Stimulated activated CD4-positive, alpha-beta T cell treated with anti-CD3 and anti-CD28 coated beads, Interleukin-2, amount 100 ng/mL, for 48 hours (primary cell): ENCODE measurements around the gene MDP1.

Experiments
- DNase-seq, 2 donors: peaks; one replicate each; pipeline ENCODE4 v3.0.0-alpha.2; 2020

MDP1 gene

DNA sequence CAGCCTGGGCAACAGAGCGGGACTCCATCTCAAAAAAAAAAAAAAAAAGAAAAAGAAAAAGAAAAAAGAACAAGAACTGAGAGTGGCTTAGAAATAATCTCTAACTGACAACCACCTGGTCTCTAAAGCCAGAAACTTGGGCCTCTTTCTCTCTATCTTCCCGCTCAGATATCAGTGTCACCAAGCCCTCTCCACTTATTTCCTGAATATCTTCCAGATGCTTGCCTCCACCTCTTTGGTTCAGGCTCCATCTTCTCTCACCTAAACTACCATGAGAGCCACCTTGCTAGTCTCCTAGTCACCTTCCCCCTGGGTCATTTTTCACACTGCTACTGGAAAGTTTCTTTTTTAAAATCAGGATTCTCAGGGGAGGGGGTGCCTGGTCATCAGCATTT lies 18.8 kb downstream of the MDP1 start:
- no peak for DNase-seq

GRCh38 chr14:24196071-24197055 lies 19.5 kb downstream of the MDP1 start:
- DNase-seq, result no peak

GRCh38 chr14:24195186-24196070 lies 20.4 kb downstream of the MDP1 start, which contains the start of gene TM9SF1:
Gene TM9SF1 (minus strand): TSS chr14:24195441. CDS start chr14:24195019, 422 bp downstream.
- peak; percentile 76 to 79 for DNase-seq

DNA sequence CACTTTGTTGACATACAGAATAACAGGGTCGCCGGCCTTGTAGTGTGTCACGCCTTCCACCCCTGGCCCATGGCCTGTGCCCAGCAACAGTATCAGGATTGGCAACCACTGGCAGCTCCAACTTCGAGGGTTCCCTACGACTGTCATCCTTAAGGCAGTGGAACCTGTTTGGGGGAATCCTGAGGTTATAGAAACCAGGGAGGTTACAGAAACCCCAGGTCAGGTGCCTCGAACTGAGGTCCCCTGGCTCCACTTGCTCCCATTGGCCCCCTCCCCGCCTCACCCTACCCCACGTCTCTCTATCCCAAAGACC lies 21.0 kb downstream of the MDP1 start:
- no peak for DNase-seq

DNA sequence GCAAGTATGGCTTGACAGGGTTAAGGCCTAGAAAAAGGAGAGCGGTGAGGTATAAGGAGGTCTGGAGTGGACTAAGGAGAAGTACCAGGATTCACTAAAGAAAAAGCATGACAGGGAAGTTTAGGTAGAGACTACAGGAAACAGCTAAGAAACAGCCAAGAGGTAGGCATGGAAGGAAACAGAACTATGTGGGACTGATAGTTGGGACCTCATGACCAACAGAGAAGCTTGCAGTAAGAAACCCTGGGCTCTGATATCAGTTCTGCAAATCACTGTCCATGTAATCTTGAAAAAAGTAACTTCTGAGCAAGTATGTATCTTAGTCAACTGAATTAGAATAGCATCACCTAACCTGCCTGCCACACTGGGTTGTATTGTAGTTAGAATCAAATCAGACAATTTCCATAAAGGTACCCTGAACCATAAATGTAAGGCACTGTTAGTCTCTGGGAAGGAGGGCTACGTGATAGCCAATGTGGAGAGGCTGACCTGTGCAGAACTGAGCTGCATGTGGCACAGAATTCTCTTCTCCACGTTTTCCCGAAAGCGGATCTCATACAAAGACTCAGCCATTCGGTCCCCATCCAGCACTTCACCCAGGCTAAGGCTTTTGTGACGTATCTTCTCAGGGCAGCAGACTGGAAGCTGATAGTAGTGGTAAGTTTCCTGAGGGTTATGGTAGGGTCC lies 21.5 kb downstream of the MDP1 start:
- no peak for DNase-seq

DNA sequence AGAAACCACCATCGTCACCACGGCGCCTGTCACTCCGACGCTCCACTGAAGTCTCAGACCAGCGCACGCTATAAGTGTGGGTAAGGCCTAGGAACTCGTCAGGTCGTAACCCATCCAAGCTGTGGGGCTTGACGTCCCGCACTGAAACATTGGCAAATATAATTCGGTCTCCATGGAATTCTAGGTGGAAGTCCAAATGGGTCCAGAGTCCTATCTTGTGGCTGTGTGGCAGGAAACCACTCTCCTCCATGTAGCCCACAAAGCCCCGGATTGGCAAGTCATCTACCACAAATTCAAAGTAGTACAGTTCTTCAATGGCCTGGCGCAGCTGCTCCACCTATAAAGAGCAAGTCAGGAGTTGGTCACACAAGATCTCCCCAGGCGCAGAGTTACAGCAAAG lies 22.9 kb downstream of the MDP1 start:
- no peak for DNase-seq

GRCh38 chr14:24190416-24190815 lies 25.4 kb downstream of the MDP1 start:
- no peak for DNase-seq

GRCh38 chr14:24189460-24189859 lies 26.4 kb downstream of the MDP1 start:
- no peak for DNase-seq

DNA sequence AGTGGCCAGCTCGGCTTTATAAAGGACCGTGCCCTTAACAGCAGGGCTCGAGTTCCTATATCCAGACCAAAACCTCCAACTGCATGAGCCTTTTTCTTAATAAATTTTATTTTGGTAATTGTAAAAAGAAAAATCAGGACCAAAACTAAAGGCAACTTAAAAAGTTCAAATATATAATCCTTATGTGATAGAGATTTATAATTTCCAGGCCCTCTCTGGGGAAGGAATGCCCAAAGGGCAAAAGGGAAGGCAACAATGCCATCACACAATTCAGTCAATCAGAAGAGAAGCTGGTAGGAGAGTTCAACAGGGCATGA lies 26.8 kb downstream of the MDP1 start:
- DNase-seq, result no peak

GRCh38 chr14:24188251-24189058 lies 27.4 kb downstream of the MDP1 start, which contains the start of gene IPO4:
Gene IPO4 (minus strand): TSS chr14:24188816. CDS start chr14:24188787, 29 bp downstream.
- peak; percentile 91 to 92 for DNase-seq

GRCh38 chr14:24187539-24187915 lies 28.3 kb downstream of the MDP1 start:
- DNase-seq, result no peak

DNA sequence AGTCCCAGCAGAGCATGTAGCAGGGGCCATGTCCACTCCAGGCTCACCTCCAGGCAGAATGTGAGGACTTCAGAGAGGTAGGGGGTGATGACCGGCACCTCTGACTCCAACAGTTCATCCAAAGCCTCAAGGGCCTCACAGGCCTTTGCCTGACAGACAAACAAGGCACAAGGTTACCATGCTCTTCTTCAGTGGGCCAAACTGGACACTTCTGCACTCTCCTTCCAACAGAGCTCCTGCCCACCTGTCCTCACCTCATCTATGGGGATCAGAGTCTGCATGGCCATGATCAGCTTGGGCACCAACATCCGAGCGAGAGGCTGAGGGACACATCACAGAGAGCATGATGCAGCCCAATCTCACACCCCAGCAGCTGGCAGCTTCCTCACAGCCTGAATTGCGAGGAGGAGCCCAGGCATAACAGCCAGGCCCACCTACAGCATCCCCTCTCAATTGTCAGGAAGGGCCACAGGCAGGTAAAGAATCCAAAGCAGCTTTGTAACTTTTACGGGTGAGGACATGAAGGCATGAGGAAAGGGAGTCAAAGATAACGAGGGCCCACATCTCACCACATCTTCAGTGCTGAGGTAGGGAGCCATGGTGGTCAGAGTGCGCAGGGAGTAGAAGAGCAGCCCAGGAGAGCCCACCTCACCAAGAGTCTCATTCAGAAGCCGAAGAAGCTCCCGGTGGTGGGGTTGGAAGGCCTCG lies 28.9 kb downstream of the MDP1 start:
- no peak for DNase-seq

- no peak for DNase-seq
Observed at GRCh38 chr14:24185741-24186140, 30.1 kb downstream of the MDP1 start.

GRCh38 chr14:24185026-24185425 lies 30.8 kb downstream of the MDP1 start:
- no peak for DNase-seq

DNA sequence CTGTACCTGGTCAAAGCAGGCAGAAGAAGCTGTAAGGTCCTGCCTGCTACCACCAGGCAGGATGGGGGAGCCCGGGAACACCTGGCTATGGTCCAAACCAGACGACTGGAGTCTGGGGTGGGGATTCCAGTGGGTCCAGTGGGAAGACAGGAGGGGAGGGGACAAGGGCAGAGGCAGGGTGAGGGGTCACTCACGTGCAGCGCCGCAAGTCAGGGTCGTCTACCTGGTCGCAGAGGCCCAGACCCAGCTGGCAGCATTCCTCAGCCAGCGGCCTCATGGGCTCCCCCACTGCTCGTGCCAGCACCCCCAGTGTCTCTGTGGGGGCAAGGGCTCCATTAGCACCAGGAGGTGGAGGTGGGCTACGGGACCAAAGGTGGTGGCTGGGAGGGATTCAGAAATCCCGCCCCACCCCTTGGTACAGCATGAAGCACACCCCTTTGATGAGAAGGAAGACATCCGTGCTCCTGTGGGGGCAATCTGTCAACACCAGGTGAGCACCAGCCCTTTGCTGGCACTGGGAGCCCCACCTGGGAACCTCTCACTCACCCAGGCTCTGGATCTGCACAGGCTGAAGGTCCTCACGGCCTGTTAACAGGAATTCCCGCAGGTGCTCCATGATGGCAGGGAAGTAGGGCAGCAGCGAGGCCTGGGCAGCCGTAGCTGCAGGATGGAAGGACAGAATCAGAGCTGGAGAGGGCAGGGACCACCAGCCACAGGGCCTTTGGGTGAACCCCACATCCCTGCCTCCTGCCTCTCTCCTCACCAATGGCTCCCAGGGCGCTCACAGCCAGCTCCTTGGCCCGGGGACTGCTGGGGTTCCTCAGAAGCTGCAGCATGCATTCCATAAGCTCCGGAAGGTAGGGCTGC lies 31.5 kb downstream of the MDP1 start:
- DNase-seq, result no peak

DNA sequence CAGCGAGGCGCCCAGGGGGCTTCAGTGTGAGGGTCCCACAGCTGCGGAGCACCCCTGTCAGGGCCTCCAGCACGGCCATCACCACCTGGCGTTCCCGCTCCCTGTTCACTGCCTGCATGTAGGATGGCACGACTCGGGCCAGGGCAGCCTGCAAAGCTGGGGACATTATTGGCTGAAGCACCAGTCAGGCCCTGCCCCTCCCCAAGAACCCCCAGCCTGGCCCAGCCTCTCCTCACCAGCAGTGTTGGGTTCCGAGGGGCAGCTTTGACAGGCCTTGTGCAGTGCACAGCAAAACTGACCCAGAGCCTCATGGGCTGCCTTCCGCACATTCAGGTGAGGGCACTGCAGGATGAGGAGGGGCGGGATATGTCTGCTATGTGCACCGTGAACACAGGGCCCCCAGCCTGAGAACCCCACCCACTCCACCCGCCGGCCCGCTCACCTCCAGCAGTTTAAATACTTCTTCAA lies 32.8 kb downstream of the MDP1 start:
- DNase-seq, result no peak

DNA sequence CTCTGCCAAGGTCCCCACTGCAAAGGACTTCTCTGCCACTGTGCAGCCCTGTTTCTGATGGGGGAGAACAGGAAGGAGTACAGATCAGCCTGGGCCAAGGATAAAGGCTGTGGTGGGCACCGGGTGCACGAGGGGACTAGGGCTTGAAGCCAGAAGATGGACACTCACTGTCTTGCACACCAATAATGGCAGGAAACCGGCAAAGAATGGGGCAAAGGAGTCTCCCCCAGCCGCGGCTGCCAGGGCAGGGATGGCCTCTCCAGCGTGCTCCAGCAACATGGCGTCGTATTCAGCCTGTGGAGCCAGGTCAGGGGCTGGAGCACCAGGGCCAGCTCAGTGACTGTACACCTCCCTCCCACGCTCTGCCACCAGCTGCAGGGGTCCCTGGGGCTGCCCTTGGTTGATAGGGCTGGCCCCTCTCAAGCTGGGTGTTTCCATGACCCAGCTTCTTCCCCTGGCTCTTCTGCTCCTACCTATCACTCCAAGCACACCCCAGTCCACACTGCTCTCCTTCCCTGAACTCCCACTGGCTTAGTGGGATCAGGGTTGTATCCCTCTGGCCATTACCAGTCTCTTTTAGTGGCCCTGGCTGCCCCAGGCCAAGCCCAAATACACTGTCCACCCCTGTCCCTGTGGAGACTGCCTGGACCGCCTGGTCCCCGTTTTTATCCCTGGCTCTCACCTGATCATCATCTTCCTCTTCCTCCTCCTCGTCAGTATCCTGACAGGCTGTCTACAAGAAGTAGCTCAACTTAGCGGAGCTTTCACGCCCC lies 33.6 kb downstream of the MDP1 start:
- no peak for DNase-seq

DNA sequence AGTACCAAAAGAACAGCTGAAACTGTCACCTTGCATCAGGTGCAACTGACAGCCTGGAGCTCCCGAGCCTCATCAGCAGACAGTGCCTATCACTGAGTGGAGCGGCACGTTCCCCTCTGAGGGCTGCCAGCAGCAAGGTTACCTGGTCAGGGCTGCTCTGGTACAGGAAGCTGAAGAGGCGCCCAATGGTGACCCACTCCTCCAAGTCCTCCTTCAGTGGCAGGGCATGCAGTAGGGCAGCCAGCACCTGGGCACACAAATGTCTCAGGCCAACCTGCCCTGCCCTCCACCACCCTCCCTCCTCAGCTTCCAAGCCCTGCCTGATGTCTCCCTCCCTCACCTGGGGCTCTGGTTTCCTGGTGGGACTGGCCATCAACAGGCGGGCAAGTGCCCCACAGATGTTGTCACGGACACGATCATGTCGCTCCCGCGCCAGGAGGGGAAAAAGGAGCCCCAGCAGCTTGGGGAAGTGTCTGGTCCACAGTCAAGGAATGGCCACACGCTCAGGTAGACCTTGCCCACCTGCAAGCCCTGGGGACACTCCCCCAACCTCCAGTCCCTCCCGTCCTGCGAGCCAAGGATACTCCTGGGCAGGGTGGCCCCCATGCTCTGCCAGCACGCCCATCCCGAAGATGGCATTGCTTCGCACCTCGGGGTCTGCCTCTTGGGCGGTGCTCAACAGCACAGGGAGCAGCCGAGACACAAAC lies 34.3 kb downstream of the MDP1 start:
- DNase-seq, result no peak
